Subcutaneous abdominal adipose tissue (tissue), 5 donors: ENCODE results near the gene KCNE1.

Source experiments
- H3K27ac ChIP-seq: one replicate; pipeline ENCODE4 v1.7.0; 2013; ENCODE audit warnings: low read depth, mild to moderate bottlenecking, inconsistent platforms, low read length, moderate library complexity
- H3K27me3 ChIP-seq, 5 donors: one replicate each; pipeline ENCODE4 v1.7.0; 2013; ENCODE audit warnings: low read length in 5 of 5, inconsistent platforms in 1 of 5; ENCODE audit not compliant: control insufficient read depth in 5 of 5, insufficient read depth in 4 of 5
- H3K36me3 ChIP-seq, 5 donors: one replicate each; pipeline ENCODE4 v1.7.0; 2013; ENCODE audit warnings: low read length in 5 of 5; ENCODE audit not compliant: control insufficient read depth in 5 of 5, insufficient read depth in 5 of 5
- H3K4me1 ChIP-seq, 5 donors: one replicate each; pipeline ENCODE4 v1.7.0; 2013; ENCODE audit warnings: low read length in 5 of 5, mild to moderate bottlenecking in 3 of 5, moderate library complexity in 1 of 5; ENCODE audit not compliant: control insufficient read depth in 5 of 5, insufficient read depth in 5 of 5
- H3K4me3 ChIP-seq, 5 donors: one replicate each; pipeline ENCODE4 v1.7.0; 2013; ENCODE audit warnings: low read length in 5 of 5, low read depth in 1 of 5
- H3K9ac ChIP-seq, 5 donors: one replicate each; pipeline ENCODE4 v1.7.0; 2013; ENCODE audit warnings: low read length in 5 of 5, mild to moderate bottlenecking in 4 of 5, moderate library complexity in 3 of 5
- H3K9me3 ChIP-seq, 5 donors: one replicate each; pipeline ENCODE4 v1.7.0; 2013; ENCODE audit warnings: low read length in 5 of 5; ENCODE audit not compliant: control insufficient read depth in 5 of 5
- donor health status: healthy.
- donor health status: healthy.
- donor health status: healthy.
- donor health status: healthy.
- donor health status: healthy.

The KCNE1 gene

GRCh38 chr21:34524646-34525601 lies 12.9 kb upstream of the KCNE1 start:
- H3K9ac ChIP-seq = peak overlapping the region in 4 of 5 donors; percentile 73 to 96 (median 78)
- peak overlapping the region; percentile 54 to 78 (median 70) for H3K4me3 ChIP-seq
- H3K27ac ChIP-seq = peak overlapping the region; percentile 96
- no peaks in the 10 kb centered on the region for H3K9me3 ChIP-seq
- H3K27me3 ChIP-seq = no peaks in the 10 kb centered on the region
- peaks cover 0 to 28% (median 25%) of the 10 kb centered on the region in 5 donors for H3K36me3 ChIP-seq
- H3K4me1 ChIP-seq = peaks cover 9 to 68% (median 53%) of the 10 kb centered on the region in 5 donors

DNA sequence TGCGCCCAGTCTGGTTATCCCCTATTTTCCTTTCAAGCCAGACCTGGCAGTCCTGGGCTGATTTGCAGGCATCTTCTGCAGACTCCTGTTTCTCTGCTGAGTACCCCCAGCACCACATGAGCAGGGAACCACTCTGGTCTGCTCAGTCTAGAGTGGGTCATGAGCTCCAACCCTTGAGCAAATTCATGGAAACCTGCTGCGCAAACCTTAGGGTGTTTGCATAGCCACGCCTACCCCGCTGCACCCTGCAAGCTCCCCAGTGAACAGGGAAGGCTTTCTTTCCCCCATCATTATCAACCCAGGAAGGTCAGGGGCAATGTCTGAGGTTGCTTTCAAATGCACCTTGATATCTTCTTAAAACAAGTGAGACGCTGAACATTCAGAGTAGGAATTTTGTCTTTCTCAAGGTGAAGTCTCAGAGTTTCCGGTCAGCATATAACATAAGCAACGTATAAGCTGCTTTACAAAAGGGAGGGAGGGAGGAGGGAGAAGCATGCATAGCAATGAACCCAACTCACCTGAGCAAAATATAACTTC lies 11.1 kb upstream of the KCNE1 start:
- no peak overlapping the region for H3K4me3 ChIP-seq

DNA sequence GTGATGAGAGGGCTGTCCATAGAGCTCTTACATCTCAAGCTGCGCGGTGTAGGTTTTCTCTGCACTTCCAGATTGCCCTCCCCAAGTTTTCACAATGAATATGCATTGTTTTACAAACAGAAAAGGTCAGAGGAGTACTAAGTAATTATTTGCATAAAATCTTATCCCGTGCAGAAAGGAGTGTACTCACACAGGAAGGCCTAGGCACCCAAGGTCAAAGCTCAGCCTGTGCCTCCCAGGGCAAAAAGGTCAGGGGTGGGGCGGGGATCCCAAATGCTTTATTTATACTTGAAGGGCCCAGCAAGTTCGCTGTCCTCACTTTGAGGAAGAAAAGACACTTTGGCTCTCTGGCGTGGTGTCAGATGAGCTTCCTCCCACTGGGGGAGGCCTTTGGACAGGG lies 10.3 kb upstream of the KCNE1 start:
- no peaks in the 10 kb centered on the region for H3K27me3 ChIP-seq
- peaks cover 0 to 51% (median 44%) of the 10 kb centered on the region in 5 donors for H3K36me3 ChIP-seq
- no peak overlapping the region for H3K9ac ChIP-seq
- no peak overlapping the region for H3K4me3 ChIP-seq
- H3K9me3 ChIP-seq = no peaks in the 10 kb centered on the region
- H3K27ac ChIP-seq = no peak overlapping the region
- H3K4me1 ChIP-seq = peaks cover 15 to 69% (median 40%) of the 10 kb centered on the region in 5 donors

More for the DNA sequence above, 11.1 kb upstream of the KCNE1 start:
- no peak overlapping the region for H3K9ac ChIP-seq
- peaks cover 0 to 43% (median 36%) of the 10 kb centered on the region in 5 donors for H3K36me3 ChIP-seq
- peaks cover 10 to 70% (median 48%) of the 10 kb centered on the region in 5 donors for H3K4me1 ChIP-seq
- no peak overlapping the region for H3K27ac ChIP-seq
- no peaks in the 10 kb centered on the region for H3K27me3 ChIP-seq
- H3K9me3 ChIP-seq = no peaks in the 10 kb centered on the region

GRCh38 chr21:34521561-34521960 lies 9.6 kb upstream of the KCNE1 start:
- no peaks in the 10 kb centered on the region for H3K27me3 ChIP-seq
- no peak overlapping the region for H3K4me3 ChIP-seq
- H3K27ac ChIP-seq = peak overlapping the region; percentile 50
- H3K36me3 ChIP-seq = peaks cover 0 to 59% (median 51%) of the 10 kb centered on the region in 5 donors
- H3K9me3 ChIP-seq = no peaks in the 10 kb centered on the region
- peak overlapping the region in 1 of 5 donors; percentile 26 for H3K9ac ChIP-seq
- H3K4me1 ChIP-seq = peaks cover 11 to 68% (median 37%) of the 10 kb centered on the region in 5 donors

DNA sequence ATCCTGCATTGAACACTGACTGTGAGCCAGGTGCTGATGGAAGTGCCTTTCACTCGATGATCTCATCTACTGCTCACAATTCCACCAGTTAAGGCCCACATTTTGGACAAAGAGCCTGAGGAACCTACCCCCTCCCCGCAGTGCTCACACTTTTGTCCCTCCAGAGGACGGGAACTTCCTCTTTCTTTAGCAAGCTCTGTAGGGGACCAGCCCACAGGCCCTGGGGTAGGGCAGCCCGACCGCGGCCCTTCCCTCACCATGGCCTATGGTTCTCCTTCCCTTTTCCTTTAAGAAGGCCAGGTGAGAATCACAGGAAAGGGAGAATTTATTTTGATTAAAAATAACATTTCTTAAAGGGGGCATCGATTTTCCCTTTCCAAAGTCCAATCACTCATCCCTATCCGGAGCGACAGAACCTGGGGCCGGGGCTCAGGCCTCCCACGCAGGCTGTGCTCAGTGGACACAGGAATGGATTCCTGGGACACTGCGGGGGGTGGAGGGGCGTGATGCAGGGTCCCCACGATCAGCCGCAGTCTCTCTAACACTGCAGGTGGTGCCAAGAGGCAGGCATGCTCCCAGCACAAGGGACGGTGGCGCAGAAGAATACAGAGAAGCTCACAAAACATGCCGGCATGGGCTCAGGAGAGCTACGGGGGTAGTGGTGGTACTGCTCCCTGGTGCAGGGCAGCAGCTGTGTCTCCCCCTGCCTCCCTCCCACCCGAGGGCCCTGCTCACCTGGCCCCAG lies 8.9 kb upstream of the KCNE1 start:
- no peak overlapping the region for H3K4me3 ChIP-seq

DNA sequence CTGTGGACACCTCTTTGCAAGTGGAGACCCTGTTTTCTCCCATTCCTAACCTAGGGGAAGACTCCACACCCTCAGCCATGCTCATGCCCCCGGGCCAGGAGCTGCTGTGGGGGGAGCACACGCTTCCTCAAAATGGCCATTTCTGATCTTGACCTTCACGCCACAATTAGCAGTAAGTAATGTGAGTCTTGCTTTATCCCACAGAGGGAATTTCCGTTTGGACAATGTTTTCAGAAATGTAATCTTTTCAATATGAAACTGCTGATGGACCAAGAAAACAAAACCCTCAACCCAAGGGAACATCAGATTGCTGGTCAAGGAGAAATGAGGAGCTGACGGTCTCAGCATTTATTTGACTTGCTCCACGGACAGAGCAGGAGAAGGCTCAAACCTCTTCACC lies 8.3 kb upstream of the KCNE1 start:
- H3K4me3 ChIP-seq = no peak overlapping the region
- peaks cover 10 to 62% (median 26%) of the 10 kb centered on the region in 5 donors for H3K4me1 ChIP-seq
- H3K27me3 ChIP-seq = no peaks in the 10 kb centered on the region
- peaks cover 0 to 60% (median 52%) of the 10 kb centered on the region in 5 donors for H3K36me3 ChIP-seq
- peak overlapping the region; percentile 50 for H3K27ac ChIP-seq
- no peak overlapping the region for H3K9ac ChIP-seq
- no peaks in the 10 kb centered on the region for H3K9me3 ChIP-seq

More for the DNA sequence above, 8.9 kb upstream of the KCNE1 start:
- Histone ChIP-seq H3K36me3 (peaks cover 0 to 60% (median 52%) of the 10 kb centered on the region in 5 donors), H3K27me3 (no peaks in the 10 kb centered on the region), H3K9ac (no peak overlapping the region), H3K9me3 (no peaks in the 10 kb centered on the region), H3K4me1 (peaks cover 11 to 68% (median 32%) of the 10 kb centered on the region in 5 donors), H3K27ac (peak overlapping the region; percentile 50)

- H3K36me3 ChIP-seq = peaks cover 0 to 60% (median 52%) of the 10 kb centered on the region in 5 donors
- H3K9me3 ChIP-seq = no peaks in the 10 kb centered on the region
- H3K27me3 ChIP-seq = no peaks in the 10 kb centered on the region
Measured at GRCh38 chr21:34519694-34520093, 7.7 kb upstream of the KCNE1 start.

DNA sequence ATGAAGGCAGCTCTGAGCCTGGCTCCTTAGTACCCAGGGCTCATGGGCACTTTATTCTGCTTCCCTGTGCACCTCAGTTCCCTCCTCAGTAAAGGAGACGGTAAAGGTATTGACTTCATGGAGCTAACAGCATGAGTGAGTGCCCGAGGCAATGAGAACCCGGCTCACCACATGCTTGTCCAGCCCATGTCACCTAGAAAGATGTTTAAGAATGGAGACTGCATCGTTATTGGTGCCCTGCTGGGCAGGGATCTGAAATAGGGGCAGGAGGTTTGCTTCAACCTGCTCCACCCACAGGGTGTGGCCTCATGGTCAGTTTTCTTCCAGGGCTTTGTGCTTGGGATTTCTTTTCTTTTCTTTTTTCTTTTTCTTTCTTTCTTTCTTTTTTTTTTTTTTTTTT lies 7.0 kb upstream of the KCNE1 start:
- Histone ChIP-seq H3K27me3 (no peaks in the 10 kb centered on the region), H3K9ac (no peak overlapping the region), H3K9me3 (no peaks in the 10 kb centered on the region), H3K4me1 (peaks cover 6 to 51% (median 19%) of the 10 kb centered on the region in 5 donors), H3K27ac (no peak overlapping the region), H3K36me3 (peaks cover 0 to 60% (median 52%) of the 10 kb centered on the region in 5 donors), H3K4me3 (no peak overlapping the region)

More at GRCh38 chr21:34519694-34520093, 7.7 kb upstream of the KCNE1 start:
- no peak overlapping the region for H3K9ac ChIP-seq
- peaks cover 6 to 56% (median 21%) of the 10 kb centered on the region in 5 donors for H3K4me1 ChIP-seq
- no peak overlapping the region for H3K4me3 ChIP-seq
- no peak overlapping the region for H3K27ac ChIP-seq

DNA sequence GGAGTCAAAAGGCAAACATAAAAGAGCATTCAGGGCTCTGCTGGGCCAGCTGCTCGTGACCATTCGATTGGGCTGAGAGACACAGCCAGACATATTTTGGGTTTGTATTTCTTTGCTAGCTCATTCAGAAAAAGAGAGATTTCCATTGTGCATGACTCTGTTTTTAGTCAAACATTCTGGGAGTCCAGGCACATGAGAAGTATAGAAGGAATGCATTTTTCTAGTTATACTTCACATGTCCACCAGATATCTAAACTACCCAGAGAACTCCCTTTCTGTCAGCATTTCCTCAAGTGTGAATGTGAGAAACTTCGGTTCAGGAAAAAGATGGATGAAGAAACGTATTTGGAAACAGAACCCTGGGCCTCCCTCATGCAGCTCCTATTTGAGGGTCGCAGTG lies 6.3 kb upstream of the KCNE1 start:
- no peak overlapping the region for H3K9ac ChIP-seq
- H3K27ac ChIP-seq = peak overlapping the region; percentile 23
- peaks cover 0 to 59% (median 52%) of the 10 kb centered on the region in 5 donors for H3K36me3 ChIP-seq

More for the DNA sequence above, 6.3 kb upstream of the KCNE1 start:
- Histone ChIP-seq H3K4me1 (peaks cover 6 to 46% (median 19%) of the 10 kb centered on the region in 5 donors), H3K9me3 (no peaks in the 10 kb centered on the region), H3K27me3 (no peaks in the 10 kb centered on the region), H3K4me3 (no peak overlapping the region)
